NCI-H748 (cell line): ENCODE data around the gene FAM25C.
"Not testable (repeated sequence)": the region's sequence is repeated elsewhere in the genome, so short reads cannot be mapped to it uniquely, and the experiment has no call there.

Source experiments
- DNase-seq: peaks from one replicate; lab custom pipeline; 2025; ENCODE audit not compliant: unreplicated experiment; lab: John Stamatoyannopoulos, UW

Gene FAM25C

GRCh38 chr10:47959677-47960076 lies 39.9 kb downstream of the FAM25C start:
- not testable (repeated sequence) for DNase-seq

GRCh38 chr10:47957158-47957557 lies 42.4 kb downstream of the FAM25C start:
- DNase-seq: not testable (repeated sequence)

- DNase-seq: not testable (repeated sequence)
Measured at GRCh38 chr10:47947424-47947823, 52.2 kb downstream of the FAM25C start.
